ENCODE measurements around the gene DMC1.
A peak's percentile ranks its signal among the peaks of the same experiment; 100 is the strongest.
"Not testable (repeated sequence)": the region's sequence is repeated elsewhere in the genome, so short reads cannot be mapped to it uniquely, and the experiment has no call there.

Gene DMC1

DNA sequence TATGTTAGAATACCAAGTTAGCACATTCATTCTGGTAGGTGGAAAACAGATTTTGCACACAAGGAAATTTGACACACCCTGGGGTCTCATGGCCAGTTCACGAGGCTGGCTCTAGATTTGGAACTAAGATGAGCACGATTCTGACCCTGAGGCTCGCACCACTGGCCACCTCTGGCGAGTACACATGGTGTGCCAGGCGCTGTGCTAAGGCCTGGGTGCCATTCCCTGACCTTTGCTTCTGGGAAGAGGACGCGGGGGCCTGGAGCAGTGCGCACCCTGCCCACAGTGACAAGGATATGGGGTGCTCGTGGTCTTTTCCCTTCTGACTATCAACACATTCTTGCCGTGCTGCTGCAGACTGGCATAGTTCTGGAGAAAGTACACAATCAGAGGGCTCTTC lies 29.5 kb upstream of the DMC1 start:
- no peak for DNase-seq (ENCODE audit: insufficient read length, low spot score)
- FAIRE-seq = no peak
- no peak for TF ChIP-seq POLR2A (IDR thresholded peaks at IDR 0.05; ENCODE audit: low read depth, low read length)

DNA sequence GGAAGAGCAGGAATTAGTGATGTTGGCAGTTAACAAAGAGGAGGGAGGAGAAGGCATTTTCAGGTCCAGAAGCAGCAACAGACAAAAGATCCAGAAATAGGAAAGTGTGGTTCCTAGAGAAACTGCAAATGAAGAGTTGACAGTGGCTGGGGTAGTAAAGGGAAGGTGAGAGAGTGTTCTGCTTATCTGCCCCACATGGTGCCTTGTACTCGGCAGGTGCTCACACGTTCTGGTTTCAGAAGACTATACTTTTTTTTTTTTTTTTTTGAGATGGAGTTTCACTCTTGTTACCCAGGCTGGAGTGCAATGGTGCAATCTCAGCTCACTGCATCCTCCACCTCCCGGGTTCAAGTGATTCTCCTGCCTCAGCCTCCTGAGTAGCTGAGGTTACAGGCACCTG lies 12.9 kb upstream of the DMC1 start:
- not testable (repeated sequence) for DNase-seq (ENCODE audit: insufficient read length, low spot score); FAIRE-seq

DNA sequence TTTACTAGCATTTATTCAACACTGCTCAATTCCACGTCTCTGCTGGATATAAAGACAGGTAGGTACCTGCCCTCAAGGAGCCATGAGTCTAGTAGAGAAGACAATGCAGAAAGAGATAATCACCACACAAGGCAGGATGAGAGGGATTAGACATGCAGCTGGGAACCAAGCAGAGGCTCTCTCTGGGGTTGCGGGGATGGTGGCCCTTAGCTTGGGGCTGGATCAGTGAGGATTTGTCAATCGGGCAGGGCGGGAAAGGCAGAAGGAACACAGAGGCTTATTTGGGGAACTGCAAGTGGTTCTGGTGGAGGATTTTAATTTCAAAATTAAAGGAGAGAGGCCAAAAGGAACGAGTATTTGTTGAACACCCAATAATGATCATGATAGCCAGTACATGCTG lies 8.5 kb upstream of the DMC1 start:
- FAIRE-seq (no peak), DNase-seq (ENCODE audit: insufficient read length, low spot score) (no peak)
- TF ChIP-seq POLR2A (IDR thresholded peaks at IDR 0.05; ENCODE audit: low read depth, low read length) = no peak

DNA sequence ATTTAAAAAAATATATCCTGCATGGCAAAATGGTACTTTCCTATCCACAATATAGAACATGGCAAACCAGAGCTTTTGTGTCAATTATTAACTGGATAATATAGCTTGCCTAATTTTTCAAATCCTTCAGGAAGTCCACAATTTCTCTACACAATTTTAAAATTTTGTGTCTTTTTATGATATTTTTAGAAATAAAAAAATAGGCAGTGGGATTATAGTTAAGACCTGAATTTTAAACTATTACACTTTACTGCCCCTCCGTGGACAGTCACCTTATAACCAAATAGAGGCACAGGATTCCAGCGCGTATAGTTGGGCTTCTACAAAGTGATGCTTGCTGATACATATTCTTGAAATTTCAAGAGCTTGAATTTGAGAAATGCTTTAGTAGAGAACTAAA lies 2.1 kb upstream of the DMC1 start:
- no peak for FAIRE-seq
- no peak for DNase-seq (ENCODE audit: insufficient read length, low spot score)
- TF ChIP-seq POLR2A (IDR thresholded peaks at IDR 0.05; ENCODE audit: low read depth, low read length) = no peak

DNA sequence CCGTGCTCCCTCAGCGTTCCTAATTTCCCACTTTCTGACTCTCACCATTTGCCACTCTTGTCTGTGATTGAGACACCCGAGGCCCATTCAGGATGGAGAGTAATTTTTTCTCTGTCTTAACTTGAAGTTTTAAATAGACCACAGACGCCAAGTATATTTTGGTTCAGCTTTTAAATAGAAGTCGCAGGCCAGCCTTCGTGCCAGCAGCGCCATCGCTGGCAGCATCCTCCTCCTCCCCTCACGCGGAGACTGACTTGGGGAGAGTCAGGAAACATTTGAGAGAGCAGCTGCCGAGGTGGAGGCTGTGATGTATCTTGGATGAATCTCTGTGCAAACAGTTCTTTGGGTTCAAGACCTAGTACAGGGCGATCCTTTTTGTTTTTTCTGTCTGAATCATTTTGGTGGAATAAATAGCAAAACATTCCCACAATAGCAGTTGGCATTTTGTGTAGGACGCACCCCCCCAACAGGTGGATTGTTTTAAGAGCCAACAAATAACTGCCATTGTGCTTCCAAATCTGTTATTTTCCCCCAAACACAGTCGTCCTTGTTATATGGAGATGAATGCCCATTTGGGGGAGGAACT lies 889 bp upstream of the DMC1 start:
- FAIRE-seq (peak; percentile 68), DNase-seq (ENCODE audit: insufficient read length, low spot score) (peak; percentile 12)
- TF ChIP-seq POLR2A (IDR thresholded peaks at IDR 0.05; ENCODE audit: low read depth, low read length) = no peak

DNA sequence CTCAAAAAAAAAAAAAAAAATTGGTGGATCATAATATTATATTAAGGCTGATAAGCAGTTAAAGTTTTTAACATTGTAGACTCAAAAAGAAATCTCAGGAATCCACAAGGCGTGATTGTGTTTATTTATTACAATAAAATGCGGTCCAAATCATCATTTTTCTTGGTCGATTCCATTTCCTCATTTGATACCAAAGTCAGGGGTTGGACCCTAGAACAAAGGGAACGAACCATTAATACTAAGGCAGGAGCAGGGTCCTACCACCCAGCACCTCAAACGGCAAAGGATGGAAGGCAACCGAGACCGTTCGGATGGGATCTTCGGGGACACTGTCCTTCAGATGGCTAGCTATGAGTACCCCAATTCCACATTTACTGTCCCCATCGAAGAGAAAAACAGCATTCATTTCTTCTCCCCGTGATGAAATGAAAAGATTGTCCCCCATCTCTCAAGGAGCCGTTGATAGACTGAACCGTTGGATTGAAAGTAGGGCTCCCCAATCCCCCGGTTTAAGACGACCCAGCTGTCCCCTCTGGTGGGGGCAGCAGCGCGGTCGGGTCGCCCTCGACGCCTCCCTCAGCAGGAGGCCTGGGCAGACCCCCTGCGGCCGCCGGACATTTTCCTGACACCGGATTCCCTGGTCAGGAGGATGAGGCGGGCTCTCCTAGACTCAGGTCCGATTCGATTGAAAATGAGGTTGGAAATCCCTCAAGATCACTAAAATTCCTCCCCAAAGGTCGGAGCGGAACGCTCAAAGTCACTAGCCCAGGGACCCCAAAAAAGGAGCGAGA lies 607 bp downstream of the DMC1 start:
- FAIRE-seq = no peak
- TF ChIP-seq POLR2A (IDR thresholded peaks at IDR 0.05; ENCODE audit: low read depth, low read length) = no peak
- no peak for DNase-seq (ENCODE audit: insufficient read length, low spot score)

DNA sequence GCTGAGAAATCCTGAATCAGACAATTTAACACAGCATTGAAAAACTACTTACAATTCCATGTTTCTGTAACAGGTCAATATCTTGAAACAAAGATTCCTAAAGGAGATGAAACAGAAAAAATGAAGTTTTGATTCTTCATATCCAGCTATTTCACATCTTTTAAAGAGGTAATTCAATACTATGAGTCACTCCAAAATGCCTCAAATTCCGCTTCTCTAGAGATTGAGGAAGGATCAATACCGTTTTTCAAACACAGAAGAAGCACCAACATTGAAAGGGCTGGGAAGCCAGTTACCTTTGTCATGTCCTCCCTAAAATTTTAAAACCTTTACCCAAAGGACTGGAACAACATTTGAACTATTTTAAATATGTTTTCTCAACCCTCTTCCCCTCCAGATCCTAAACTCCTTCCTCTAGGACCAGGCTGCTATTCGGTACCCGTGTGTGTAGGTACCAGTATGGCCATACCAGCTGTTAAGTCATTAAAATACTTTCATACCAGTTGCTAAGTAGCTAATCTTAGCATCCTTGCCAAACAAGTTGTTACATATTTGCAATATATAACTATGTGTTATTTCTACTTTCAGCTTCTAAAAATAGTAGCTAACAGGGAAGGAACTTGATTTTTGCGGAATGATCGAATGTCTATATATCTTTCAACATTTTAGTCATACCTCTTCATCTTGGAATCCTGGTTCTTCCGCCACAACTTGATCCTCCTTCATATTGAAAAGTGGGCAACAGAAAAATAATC lies 2.3 kb downstream of the DMC1 start:
- FAIRE-seq (no peak), DNase-seq (ENCODE audit: insufficient read length, low spot score) (no peak)
- TF ChIP-seq POLR2A (IDR thresholded peaks at IDR 0.05; ENCODE audit: low read depth, low read length) = no peak

DNA sequence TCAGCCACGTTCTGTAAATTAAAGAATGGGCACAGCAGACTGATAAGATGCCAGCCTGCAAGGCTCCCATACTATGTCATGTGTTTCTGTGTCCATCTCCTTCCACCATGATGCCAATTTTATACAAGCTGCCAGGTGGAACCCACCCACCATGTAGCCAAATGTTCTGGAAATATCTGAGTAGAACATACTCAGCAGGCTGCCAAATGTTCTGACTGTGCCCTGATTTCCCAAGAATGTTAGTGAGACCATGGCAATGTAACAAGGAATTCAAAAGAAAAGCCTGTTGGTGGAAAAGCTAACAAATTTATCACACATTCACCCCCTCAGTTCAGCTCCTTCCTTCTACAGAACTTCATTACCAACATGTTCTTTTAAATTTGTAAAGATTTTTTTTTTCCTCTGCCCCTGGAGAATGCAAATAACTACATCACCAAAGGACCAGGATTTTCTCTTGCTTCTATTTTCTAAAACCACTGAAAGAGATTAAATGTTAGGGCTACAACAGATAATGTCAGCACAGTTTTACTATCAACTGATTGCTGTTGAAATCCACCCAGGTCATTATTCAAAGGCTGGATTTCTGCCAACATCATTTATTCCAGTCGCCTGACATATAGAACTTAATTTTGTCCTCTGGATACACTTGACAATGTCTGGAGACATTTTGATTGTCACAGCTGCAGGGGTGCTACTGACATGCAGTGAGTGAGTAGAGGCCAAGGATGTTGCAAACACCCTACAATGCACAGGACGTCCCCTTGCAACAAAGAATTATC lies 3.1 kb downstream of the DMC1 start:
- TF ChIP-seq POLR2A (IDR thresholded peaks at IDR 0.05; ENCODE audit: low read depth, low read length) = no peak
- DNase-seq (ENCODE audit: insufficient read length, low spot score) (no peak), FAIRE-seq (no peak)

DNA sequence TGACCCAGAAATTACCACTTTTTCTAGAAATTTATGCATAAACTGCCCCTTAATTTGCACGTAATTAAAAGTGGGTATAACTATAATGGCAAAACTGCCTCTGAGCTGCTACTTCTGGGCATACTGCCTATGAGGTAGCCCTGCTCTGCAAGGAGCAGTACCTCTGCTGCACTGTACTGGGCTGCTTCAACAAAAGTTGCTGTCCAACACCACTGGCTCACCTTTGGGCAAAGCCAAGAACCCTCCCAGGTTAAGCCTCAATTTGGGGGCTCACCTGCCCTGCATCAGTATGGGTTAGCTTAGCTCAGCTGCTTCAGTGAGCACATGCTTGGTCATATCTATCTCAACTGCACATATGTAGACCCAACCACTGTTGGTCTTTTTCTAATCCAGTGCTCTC lies 4.5 kb downstream of the DMC1 start:
- TF ChIP-seq POLR2A (IDR thresholded peaks at IDR 0.05; ENCODE audit: low read depth, low read length) = no peak
- FAIRE-seq = no peak
- DNase-seq (ENCODE audit: insufficient read length, low spot score) = no peak

DNA sequence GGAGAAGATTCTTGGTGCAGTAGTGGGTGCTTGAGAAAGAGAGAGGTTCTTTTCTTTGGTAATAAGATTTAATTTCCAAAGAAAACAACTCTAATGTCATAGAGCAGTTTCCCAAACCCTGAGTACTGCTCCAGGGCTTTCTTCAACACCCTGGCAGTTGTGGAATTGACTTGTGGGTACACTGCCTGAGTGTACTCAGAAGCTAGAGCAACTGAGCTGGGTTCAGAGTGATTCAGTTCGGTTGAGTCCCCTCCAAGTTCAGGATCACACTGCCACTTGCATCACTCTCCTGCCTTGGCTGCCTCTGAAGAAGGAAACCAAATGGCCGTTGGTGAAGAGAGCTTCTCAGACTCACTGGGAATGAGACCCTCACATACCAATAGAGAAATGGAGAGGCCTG lies 5.3 kb downstream of the DMC1 start:
- FAIRE-seq = no peak
- no peak for TF ChIP-seq POLR2A (IDR thresholded peaks at IDR 0.05; ENCODE audit: low read depth, low read length)
- DNase-seq (ENCODE audit: insufficient read length, low spot score) = no peak

DNA sequence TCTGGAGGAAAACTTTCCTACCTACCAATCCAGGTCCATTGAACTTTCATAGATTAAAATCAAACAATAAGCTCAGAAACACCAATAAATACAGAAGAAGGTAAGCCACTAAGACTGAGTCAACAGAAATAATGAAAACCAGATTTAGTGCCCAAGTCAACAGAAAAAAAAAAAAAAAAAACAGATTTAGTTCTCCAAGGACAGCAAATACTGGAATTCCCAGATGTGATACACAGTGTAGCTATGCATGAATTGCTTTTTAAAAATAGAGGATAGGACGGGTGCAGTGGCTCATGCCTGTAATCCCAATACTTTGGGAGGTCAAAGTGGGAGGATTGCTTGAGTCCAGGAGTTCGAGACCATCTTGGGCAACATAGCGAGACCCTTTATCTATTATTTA lies 15.7 kb downstream of the DMC1 start:
- DNase-seq (ENCODE audit: insufficient read length, low spot score) (no peak), FAIRE-seq (no peak)
- no peak for TF ChIP-seq POLR2A (IDR thresholded peaks at IDR 0.05; ENCODE audit: low read depth, low read length)

DNA sequence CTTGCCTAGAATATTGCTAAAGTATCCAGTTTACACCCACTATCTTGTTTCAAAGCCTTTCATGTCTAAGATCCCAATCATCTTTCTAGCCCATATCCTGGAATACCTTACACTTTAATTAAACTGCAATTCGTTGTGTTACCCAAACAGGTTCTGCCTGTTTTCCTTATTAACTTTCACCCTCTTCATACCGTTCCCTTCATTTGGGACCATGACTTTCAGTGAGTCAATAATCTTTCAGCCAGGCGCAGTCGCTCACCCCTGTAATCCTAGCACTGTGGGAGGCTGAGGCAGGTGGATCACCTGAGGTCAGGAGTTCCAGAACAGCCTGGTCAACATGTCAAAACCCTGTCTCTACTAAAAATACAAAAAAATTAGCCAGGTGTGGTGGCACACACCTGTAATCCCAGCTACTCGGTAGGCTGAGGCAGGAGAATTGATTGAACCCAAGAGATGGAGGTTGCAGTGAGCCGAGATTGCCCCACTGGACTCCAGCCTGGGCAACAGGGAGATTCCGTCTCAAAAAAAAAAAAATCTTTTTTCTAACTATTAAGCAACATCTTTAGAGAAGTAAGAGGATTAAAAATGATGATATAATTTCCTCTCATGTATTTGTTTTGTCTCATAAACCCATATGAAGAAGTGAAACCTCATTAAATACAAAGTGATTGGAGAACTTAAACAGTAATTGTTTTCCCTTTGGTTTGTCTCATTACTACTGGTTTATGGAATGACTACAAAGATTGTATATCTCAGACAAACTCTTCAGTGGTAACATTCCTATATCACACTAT lies 20.7 kb downstream of the DMC1 start:
- DNase-seq (ENCODE audit: insufficient read length, low spot score) = no peak
- no peak for TF ChIP-seq POLR2A (IDR thresholded peaks at IDR 0.05; ENCODE audit: low read depth, low read length)
- no peak for FAIRE-seq

DNA sequence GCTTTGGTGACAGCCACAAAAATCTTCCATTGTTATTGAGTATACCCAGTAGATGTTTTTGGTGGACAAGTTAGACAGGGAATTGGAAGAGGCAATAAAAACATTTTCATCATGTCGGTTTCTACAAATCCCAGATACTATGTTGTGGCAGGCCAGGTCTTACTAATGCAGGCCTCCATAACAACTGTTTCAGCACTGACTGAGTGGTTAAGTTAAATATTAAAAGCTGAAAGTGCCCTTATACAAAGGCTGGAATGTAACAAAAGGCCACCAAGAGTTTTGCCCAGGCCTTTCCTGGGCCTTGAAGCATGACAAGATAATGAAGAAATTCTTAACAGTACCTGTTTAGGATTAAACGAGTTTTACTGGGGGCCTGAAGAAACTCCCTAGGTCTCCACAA lies 29.3 kb downstream of the DMC1 start:
- TF ChIP-seq POLR2A (IDR thresholded peaks at IDR 0.05; ENCODE audit: low read depth, low read length) = no peak
- DNase-seq (ENCODE audit: insufficient read length, low spot score) = no peak
- FAIRE-seq = no peak
